Activated naive CD4-positive, alpha-beta T cell treated with anti-CD3 and anti-CD28 coated beads, Interleukin-2, amount 50 U/mL, for 24 hours (primary cell): Measurements from ENCODE around the gene CLMN.
"Not testable (repeated sequence)": the region's sequence is repeated elsewhere in the genome, so short reads cannot be mapped to it uniquely, and the experiment has no call there.

Source experiments
- H3K27ac Mint-ChIP-seq: one replicate; pipeline ENCODE4 v1.8.0; 2021; ENCODE audit warnings: mild to moderate bottlenecking, mixed read lengths
- H3K27me3 Mint-ChIP-seq: one replicate; pipeline ENCODE4 v1.8.0; 2021; ENCODE audit warnings: mixed read lengths
- H3K36me3 Mint-ChIP-seq: one replicate; pipeline ENCODE4 v1.8.0; 2021; ENCODE audit warnings: mixed read lengths
- H3K4me1 Mint-ChIP-seq: one replicate; pipeline ENCODE4 v1.8.0; 2021; ENCODE audit warnings: mixed read lengths
- H3K4me3 Mint-ChIP-seq: one replicate; pipeline ENCODE4 v1.8.0; 2021; ENCODE audit warnings: mild to moderate bottlenecking, mixed read lengths
- H3K9me3 Mint-ChIP-seq: one replicate; pipeline ENCODE4 v1.8.0; 2021; ENCODE audit warnings: mixed read lengths

Gene CLMN

GRCh38 chr14:95204705-95205104, 115.0 kb downstream of the CLMN start:
- Mint-ChIP-seq H3K27me3 (peaks cover 3% of the 10 kb centered on the region), H3K9me3 (peaks cover 19% of the 10 kb centered on the region), H3K36me3 (peaks cover 2% of the 10 kb centered on the region), H3K4me3 (no peak overlapping the region), H3K4me1 (no peaks in the 10 kb centered on the region), H3K27ac (no peak overlapping the region)

GRCh38 chr14:95201745-95202144, 118.0 kb downstream of the CLMN start:
- H3K4me3 Mint-ChIP-seq, H3K36me3 Mint-ChIP-seq, H3K27me3 Mint-ChIP-seq, H3K4me1 Mint-ChIP-seq, H3K27ac Mint-ChIP-seq: not testable (repeated sequence)
- peaks cover 19% of the 10 kb centered on the region for H3K9me3 Mint-ChIP-seq

- Mint-ChIP-seq H3K4me3 (no peak overlapping the region), H3K4me1 (no peaks in the 10 kb centered on the region), H3K27me3 (peaks cover 4% of the 10 kb centered on the region), H3K27ac (no peak overlapping the region), H3K9me3 (peaks cover 14% of the 10 kb centered on the region), H3K36me3 (peaks cover 2% of the 10 kb centered on the region)
These were observed 119.3 kb downstream of the CLMN start for GRCh38 chr14:95200404-95200803.

GRCh38 chr14:95199298-95199983, 120.3 kb downstream of the CLMN start:
- Mint-ChIP-seq H3K36me3 (peaks cover 2% of the 10 kb centered on the region), H3K27ac (no peak overlapping the region)

GRCh38 chr14:95198320-95198719, 121.4 kb downstream of the CLMN start:
- H3K27me3 Mint-ChIP-seq = peaks cover 2% of the 10 kb centered on the region
- H3K4me3 Mint-ChIP-seq = no peak overlapping the region
- H3K36me3 Mint-ChIP-seq = no peaks in the 10 kb centered on the region
- no peaks in the 10 kb centered on the region for H3K4me1 Mint-ChIP-seq
- no peaks in the 10 kb centered on the region for H3K9me3 Mint-ChIP-seq
- H3K27ac Mint-ChIP-seq = no peak overlapping the region

More at GRCh38 chr14:95199298-95199983, 120.3 kb downstream of the CLMN start:
- H3K4me3 Mint-ChIP-seq = no peak overlapping the region
- peaks cover 4% of the 10 kb centered on the region for H3K9me3 Mint-ChIP-seq
- peaks cover 4% of the 10 kb centered on the region for H3K27me3 Mint-ChIP-seq
- H3K4me1 Mint-ChIP-seq = no peaks in the 10 kb centered on the region

- H3K36me3 Mint-ChIP-seq = no peaks in the 10 kb centered on the region
- H3K9me3 Mint-ChIP-seq = no peaks in the 10 kb centered on the region
- no peak overlapping the region for H3K4me3 Mint-ChIP-seq
- no peak overlapping the region for H3K27ac Mint-ChIP-seq
- H3K4me1 Mint-ChIP-seq = no peaks in the 10 kb centered on the region
- peaks cover 1% of the 10 kb centered on the region for H3K27me3 Mint-ChIP-seq
These were observed 122.2 kb downstream of the CLMN start for GRCh38 chr14:95197551-95197950.

GRCh38 chr14:95196826-95197545, 122.7 kb downstream of the CLMN start:
- no peaks in the 10 kb centered on the region for H3K36me3 Mint-ChIP-seq
- no peak overlapping the region for H3K4me3 Mint-ChIP-seq
- no peaks in the 10 kb centered on the region for H3K4me1 Mint-ChIP-seq
- H3K9me3 Mint-ChIP-seq = no peaks in the 10 kb centered on the region
- no peak overlapping the region for H3K27ac Mint-ChIP-seq
- peaks cover 1% of the 10 kb centered on the region for H3K27me3 Mint-ChIP-seq

GRCh38 chr14:95196268-95196667, 123.4 kb downstream of the CLMN start:
- Mint-ChIP-seq H3K9me3 (no peaks in the 10 kb centered on the region), H3K4me3 (no peak overlapping the region), H3K27me3 (peaks cover 1% of the 10 kb centered on the region), H3K36me3 (no peaks in the 10 kb centered on the region), H3K4me1 (no peaks in the 10 kb centered on the region), H3K27ac (no peak overlapping the region)

GRCh38 chr14:95195031-95195430, 124.7 kb downstream of the CLMN start:
- H3K9me3 Mint-ChIP-seq = no peaks in the 10 kb centered on the region
- no peaks in the 10 kb centered on the region for H3K4me1 Mint-ChIP-seq
- H3K4me3 Mint-ChIP-seq = no peak overlapping the region
- H3K27ac Mint-ChIP-seq = no peak overlapping the region
- H3K27me3 Mint-ChIP-seq = peaks cover 1% of the 10 kb centered on the region
- H3K36me3 Mint-ChIP-seq = no peaks in the 10 kb centered on the region

- Mint-ChIP-seq H3K4me1 (no peaks in the 10 kb centered on the region), H3K9me3 (peaks cover 3% of the 10 kb centered on the region), H3K4me3 (no peak overlapping the region), H3K27me3 (peaks cover 1% of the 10 kb centered on the region), H3K27ac (no peak overlapping the region), H3K36me3 (no peaks in the 10 kb centered on the region)
These were observed 126.6 kb downstream of the CLMN start for GRCh38 chr14:95193081-95193480.

GRCh38 chr14:95192311-95192710, 127.4 kb downstream of the CLMN start:
- peaks cover 1% of the 10 kb centered on the region for H3K27me3 Mint-ChIP-seq
- no peaks in the 10 kb centered on the region for H3K4me1 Mint-ChIP-seq
- H3K27ac Mint-ChIP-seq = no peak overlapping the region
- peaks cover 7% of the 10 kb centered on the region for H3K9me3 Mint-ChIP-seq
- no peak overlapping the region for H3K4me3 Mint-ChIP-seq
- no peaks in the 10 kb centered on the region for H3K36me3 Mint-ChIP-seq

- H3K27ac Mint-ChIP-seq = no peak overlapping the region
- H3K4me3 Mint-ChIP-seq = no peak overlapping the region
- no peaks in the 10 kb centered on the region for H3K36me3 Mint-ChIP-seq
- peaks cover 7% of the 10 kb centered on the region for H3K9me3 Mint-ChIP-seq
- no peaks in the 10 kb centered on the region for H3K4me1 Mint-ChIP-seq
- peaks cover 1% of the 10 kb centered on the region for H3K27me3 Mint-ChIP-seq
These were observed 128.1 kb downstream of the CLMN start for GRCh38 chr14:95191445-95192199.

- H3K27ac Mint-ChIP-seq = no peak overlapping the region
- no peaks in the 10 kb centered on the region for H3K4me1 Mint-ChIP-seq
- peaks cover 7% of the 10 kb centered on the region for H3K9me3 Mint-ChIP-seq
- H3K27me3 Mint-ChIP-seq = peaks cover under 1% of the 10 kb centered on the region
- H3K4me3 Mint-ChIP-seq = no peak overlapping the region
- H3K36me3 Mint-ChIP-seq = no peaks in the 10 kb centered on the region
These were observed 128.9 kb downstream of the CLMN start for GRCh38 chr14:95190857-95191256.

- no peak overlapping the region for H3K27ac Mint-ChIP-seq
- peaks cover 3% of the 10 kb centered on the region for H3K27me3 Mint-ChIP-seq
- peaks cover 2% of the 10 kb centered on the region for H3K4me1 Mint-ChIP-seq
- no peaks in the 10 kb centered on the region for H3K36me3 Mint-ChIP-seq
- H3K4me3 Mint-ChIP-seq = no peak overlapping the region
- H3K9me3 Mint-ChIP-seq = peaks cover 7% of the 10 kb centered on the region
These were observed 129.3 kb downstream of the CLMN start for GRCh38 chr14:95190346-95190840.

GRCh38 chr14:95189367-95190132, 130.2 kb downstream of the CLMN start:
- peaks cover 4% of the 10 kb centered on the region for H3K27me3 Mint-ChIP-seq
- peaks cover 3% of the 10 kb centered on the region for H3K4me1 Mint-ChIP-seq
- H3K9me3 Mint-ChIP-seq = peaks cover 7% of the 10 kb centered on the region
- no peak overlapping the region for H3K27ac Mint-ChIP-seq
- no peaks in the 10 kb centered on the region for H3K36me3 Mint-ChIP-seq
- H3K4me3 Mint-ChIP-seq = no peak overlapping the region
